HG02642 (cell line): ENCODE measurements around the gene UTRN.

Experiments used
- ATAC-seq: cut with Tn5 transposase; IDR thresholded peaks from one replicate; pipeline ENCODE4 v1.9.1; 2021; ENCODE audit warnings: mild to moderate bottlenecking; ENCODE audit not compliant: unreplicated experiment, poor library complexity

The UTRN gene

GRCh38 chr6:144284783-144285547 lies at the start of gene UTRN:
Gene UTRN (plus strand): TSS chr6:144285335. CDS start chr6:144291829, 6,494 bp downstream.
- peak; percentile 57 for ATAC-seq

DNA sequence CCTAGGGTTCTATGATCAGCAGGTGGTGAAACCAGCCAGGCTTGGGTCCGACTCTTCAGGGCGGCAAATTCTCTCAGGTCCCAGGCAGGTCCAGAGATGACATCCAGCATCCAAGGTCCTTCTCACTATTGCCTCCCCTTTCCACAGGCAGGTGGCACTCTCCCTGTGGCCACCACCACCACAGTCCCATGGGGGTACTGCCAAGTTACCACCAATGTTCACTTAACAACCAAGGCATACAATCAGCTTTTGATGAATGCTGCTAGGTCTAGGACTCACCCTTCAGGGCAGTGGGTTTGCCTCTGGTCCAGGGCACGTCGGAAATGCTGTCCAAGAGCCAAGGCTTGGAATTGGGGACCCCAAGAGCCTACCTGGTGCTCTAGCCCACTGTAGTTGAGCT lies 40.4 kb upstream of the UTRN start:
- ATAC-seq = no peak

- no peak for ATAC-seq
Observed at GRCh38 chr6:144246988-144247387, 38.1 kb upstream of the UTRN start.

GRCh38 chr6:144248003-144248402 lies 37.1 kb upstream of the UTRN start:
- no peak for ATAC-seq

DNA sequence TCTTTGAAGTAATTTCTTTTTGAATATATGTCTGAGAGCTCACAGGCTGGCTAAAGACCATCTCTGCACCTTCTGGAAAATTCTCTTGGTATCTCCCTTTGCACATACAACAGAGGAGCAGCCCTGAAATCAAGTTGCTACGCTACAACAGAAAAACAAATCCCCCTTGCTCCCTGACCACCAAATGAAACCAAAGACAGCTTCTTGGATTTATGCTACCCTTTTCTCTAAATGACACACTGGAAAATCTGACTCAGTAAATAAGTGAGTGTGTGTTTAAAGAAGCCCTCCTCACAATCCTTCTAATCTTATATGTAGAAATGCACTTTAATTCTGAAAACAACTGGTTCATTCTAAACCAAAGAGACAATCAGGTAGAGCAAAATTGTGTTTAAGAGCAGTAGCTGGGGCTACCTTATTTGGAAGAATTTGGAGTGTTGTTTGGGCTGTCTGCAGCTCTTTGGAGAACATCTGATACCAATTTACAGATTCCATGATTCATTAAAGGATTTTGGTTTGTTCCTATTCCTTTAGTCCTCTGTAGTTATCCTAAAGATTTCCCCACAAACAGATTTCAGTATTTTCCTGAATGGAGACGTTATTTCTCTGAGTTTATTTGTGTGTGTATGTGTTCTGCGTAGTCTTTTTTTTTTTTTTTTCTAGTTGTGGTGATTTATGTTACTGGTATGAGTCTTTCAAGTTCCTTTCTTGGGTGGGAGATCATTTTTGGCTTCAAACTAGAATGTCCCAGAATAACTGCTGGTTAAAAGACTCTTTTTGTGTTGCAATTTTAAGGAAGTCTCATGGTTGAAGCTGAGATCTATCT lies 36.4 kb upstream of the UTRN start:
- no peak for ATAC-seq

- no peak for ATAC-seq
Observed at GRCh38 chr6:144250276-144250675, 34.9 kb upstream of the UTRN start.

DNA sequence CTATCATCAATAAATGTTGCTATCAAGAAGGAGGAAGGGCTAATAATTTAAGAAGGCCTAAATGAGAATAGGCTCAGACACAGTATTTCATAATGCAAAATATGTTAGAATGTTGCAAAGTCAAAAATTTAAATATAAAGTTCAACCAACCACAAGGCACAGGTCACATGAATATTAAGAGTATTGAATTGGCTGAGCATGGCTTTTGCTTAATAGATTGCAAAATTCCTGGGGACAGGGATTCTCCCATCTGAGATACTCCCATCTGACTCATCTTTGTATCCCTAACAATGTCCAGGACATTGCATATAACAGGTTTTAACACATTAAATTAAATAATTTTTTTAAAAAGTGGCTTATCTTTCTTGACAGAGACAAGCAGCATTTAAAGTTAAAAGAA lies 32.9 kb upstream of the UTRN start:
- no peak for ATAC-seq

DNA sequence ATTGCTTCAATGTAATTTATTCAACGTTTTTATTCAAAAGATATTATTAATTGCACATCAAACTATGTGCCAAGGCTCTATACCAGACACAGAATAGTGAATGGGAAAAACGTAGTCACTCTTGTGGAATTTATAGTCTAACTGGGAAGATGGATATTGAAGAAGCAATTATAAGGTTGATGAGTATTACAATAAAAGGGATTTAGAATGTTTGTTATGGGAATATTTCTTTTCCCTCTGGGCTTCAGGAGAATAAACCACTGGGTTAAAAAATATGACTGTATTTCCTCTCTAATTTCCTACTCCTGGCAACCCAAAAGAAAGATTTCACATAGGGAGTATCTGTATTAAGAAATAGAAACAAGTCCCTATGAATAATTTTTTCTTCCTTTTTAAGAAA lies 25.1 kb upstream of the UTRN start:
- ATAC-seq = no peak

DNA sequence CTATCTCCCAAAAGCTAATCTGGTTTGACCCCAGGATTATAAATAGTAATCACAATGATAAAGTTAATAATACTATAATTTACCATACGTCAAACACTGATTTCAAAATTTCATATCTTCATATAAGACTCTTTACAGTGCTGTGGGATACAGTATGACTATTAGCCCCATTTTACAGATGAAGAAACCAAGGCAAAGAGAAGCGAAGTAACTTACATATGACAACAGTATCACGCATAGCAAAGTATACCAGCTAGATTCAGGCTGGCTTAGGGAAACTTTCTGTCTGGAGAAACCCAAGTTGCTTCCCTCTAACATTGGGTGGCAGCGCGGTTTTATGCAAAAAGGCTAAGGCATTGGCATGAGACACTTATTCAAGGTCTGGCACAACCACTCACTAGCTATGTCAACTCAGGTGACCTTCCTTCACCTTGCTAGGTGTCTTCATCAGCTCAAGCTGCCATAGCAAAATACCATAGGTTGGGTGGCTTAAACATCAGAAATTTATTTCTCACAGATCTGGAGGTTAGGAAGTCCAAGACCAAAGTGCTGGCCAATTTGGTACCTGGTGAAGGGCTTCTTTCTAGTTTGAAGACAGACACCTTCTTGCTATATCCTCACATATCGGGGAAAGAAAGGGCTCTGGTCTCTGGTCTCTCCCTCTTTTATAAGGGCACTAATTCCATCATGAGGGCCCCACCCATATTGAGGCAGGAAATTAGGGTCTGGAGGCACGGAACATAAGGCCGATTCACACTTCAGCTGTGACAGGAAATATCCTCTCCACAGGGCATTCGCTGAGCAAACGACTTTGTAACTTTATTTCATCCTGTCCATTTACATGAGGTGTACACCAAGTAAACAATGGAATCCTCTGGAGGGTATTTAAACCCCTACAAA lies 22.4 kb upstream of the UTRN start:
- ATAC-seq = no peak

DNA sequence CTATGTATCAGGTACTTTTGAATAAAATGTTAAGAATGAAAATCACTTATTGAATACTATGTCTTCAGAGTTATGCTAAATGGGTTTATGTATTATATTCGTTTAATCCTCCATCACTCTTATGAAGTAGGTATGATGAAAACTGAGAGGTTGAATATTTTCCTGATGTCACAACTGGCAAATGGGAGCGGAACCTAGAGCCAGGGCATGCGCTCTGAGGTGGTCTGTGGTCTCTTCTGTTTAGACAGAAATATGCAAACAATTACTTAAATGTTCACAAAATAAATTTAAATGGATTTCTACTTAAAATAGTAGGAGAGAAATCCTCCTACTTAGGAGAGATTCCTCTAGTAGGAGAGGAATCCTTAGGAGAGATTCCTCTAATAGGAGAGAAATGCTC lies 21.3 kb upstream of the UTRN start:
- ATAC-seq = no peak

DNA sequence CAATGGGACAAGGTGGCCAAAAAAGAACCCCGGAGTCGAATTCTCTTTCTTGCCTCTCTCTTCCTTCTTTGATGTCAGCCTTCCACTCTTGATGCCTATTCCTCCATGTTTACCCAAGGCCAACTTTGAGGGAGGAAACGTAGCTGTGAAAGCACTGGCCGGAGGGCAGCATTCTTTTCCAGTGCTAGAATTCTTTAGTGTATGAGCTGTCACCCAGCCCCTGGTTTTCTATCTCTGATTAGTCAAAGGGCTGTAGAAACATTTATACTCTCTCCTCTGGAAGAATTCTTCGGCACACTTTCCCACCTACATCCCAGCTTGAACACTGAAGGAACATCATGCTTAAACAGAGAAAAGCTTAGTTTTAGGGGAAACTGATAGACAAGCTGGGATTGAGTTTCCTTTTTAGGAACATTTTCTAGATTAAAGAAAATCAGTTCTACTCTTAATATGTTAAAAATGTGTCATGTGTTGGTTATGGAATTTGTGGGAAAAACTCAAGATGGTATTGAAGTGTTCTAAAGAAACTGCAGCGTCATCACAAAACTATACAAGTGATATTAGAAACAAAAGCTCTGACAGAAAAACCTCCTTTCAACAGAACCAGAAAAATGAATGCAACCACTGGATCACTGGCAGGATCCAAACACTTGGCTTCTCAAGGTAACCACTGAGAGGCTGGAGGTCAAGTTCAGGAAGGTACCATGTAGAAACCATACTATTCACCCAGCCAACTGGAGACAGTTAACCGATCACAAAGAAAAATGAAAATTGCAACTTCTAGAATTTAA lies 20.7 kb upstream of the UTRN start:
- ATAC-seq = no peak

- ATAC-seq = no peak
Observed at GRCh38 chr6:144265061-144265357, 20.1 kb upstream of the UTRN start.

DNA sequence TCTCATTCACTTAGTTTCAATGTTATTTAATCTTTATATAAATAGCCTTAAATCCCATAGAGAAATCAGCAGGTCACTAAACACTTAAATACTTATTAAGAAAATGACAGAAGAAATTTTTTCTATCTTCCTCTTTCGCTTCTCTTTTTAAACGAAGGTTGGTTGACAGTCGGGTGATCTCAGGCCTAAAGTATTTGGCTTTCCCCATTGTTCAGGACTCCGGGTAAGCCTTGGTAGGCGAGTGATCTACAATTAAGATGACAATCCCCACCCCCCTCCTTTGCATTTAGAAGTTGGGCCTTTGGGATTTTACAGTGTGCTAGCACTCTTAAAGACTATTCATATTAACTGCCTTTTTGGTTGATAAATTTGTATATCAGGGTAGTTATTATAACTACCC lies 19.7 kb upstream of the UTRN start:
- ATAC-seq = peak; percentile 64

DNA sequence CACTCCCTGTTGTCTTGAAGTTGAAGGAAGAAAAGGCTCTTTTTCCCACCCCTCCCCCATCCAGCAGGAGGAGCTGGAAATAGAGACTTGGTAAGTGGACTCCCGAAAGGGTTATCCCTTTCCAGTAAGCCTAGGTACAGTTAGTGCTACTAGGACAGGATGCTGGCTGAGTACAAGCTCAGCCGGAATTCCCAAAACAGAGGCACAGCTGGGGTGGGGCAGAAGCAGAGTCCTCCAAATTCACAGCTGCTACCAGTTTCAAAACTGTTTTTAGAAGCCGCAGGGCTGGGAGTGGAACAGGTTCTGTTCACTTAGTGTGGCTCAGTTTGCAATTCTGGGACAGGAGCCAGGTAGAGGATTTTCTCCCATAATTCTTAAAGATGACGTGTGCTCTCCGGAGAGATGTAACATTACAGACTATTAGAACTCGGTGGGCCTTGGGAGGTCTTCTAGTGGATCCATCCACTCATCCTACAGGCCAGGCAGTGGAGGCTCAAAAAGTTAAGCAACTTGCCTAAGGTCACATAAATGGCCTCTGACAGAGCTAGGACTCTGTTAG lies 19.0 kb upstream of the UTRN start:
- no peak for ATAC-seq

DNA sequence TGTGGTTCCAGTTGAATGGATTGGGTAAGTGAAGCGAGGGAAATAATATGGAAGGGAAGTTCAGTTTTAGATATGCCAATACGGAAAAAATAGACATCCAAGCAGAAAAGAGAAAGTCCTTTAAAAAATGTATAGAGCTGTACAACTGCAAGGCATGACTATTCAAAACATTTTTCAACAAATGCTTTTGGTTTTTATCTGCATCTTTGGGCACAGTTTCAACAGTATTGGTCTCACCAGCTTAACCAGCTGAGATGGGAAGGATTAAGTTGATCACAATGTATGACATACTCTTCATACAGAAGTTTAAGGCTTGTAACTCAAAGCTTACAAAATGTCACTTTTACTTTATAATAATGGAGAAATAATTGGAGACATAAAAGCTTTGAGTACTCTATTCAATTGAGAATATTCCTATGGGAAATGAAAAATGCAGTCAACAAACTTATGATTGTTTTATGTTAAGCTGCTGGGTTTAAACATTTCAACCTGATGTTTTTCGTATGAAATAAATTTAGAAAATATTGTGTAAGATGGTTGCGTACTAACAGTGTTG lies 16.3 kb upstream of the UTRN start:
- no peak for ATAC-seq

- ATAC-seq = no peak
Observed at GRCh38 chr6:144277174-144277573, 8.0 kb upstream of the UTRN start.

GRCh38 chr6:144277605-144278227 lies 7.4 kb upstream of the UTRN start:
- ATAC-seq = no peak

- ATAC-seq = no peak
Observed at GRCh38 chr6:144278659-144279314, 6.3 kb upstream of the UTRN start.
